Measurements from ENCODE around the gene VSTM2L. TPM values are rescaled to one million over a fixed set of nuclear protein-coding genes. Genes with fewer than 3 reads are reported as not detected.

Gene VSTM2L
- total and polyA plus RNA-seq, 2 of the 13 experiments (the other 11 are each of a cell fraction or from before 2014, with no cell fraction given), result not detected

GRCh38 chr20:37977786-37978185, 74.9 kb downstream of the VSTM2L start (continued):
- TF ChIP-seq, protein P1, sequence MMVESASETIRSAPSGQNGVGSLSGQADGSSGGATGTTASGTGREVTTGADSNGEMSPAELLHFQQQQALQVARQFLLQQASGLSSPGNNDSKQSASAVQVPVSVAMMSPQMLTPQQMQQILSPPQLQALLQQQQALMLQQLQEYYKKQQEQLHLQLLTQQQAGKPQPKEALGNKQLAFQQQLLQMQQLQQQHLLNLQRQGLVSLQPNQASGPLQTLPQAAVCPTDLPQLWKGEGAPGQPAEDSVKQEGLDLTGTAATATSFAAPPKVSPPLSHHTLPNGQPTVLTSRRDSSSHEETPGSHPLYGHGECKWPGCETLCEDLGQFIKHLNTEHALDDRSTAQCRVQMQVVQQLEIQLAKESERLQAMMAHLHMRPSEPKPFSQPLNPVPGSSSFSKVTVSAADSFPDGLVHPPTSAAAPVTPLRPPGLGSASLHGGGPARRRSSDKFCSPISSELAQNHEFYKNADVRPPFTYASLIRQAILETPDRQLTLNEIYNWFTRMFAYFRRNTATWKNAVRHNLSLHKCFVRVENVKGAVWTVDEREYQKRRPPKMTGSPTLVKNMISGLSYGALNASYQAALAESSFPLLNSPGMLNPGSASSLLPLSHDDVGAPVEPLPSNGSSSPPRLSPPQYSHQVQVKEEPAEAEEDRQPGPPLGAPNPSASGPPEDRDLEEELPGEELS (CRISPR knock-in tag; IDR thresholded peaks at IDR 0.05), result no peak
- no peak for TF ChIP-seq RFXAP (CRISPR knock-in tag; IDR thresholded peaks at IDR 0.05; ENCODE audit: borderline replicate concordance)
- TF ChIP-seq TGIF2 (CRISPR knock-in tag; IDR thresholded peaks at IDR 0.05), result no peak
- TF ChIP-seq, protein P2, sequence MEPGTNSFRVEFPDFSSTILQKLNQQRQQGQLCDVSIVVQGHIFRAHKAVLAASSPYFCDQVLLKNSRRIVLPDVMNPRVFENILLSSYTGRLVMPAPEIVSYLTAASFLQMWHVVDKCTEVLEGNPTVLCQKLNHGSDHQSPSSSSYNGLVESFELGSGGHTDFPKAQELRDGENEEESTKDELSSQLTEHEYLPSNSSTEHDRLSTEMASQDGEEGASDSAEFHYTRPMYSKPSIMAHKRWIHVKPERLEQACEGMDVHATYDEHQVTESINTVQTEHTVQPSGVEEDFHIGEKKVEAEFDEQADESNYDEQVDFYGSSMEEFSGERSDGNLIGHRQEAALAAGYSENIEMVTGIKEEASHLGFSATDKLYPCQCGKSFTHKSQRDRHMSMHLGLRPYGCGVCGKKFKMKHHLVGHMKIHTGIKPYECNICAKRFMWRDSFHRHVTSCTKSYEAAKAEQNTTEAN (CRISPR knock-in tag; conservative IDR thresholded peaks at IDR 0.05), result no peak
- TF ChIP-seq ZNF839 (CRISPR knock-in tag; IDR thresholded peaks at IDR 0.05; ENCODE audit: borderline replicate concordance), result no peak

GRCh38 chr20:37979021-37979985, 76.4 kb downstream of the VSTM2L start:
- no peak for DNase-seq (ENCODE audit: low spot score)
- CTCF ChIA-PET (ENCODE audit: low intra/inter-chr PET ratio, low total read pairs), result no interaction called here
- no peak for TF ChIP-seq TSC22D2 (CRISPR knock-in tag; IDR thresholded peaks at IDR 0.05; ENCODE audit: borderline replicate concordance)
- TF ChIP-seq ZFP36 (IDR thresholded peaks at IDR 0.05; ENCODE audit: borderline replicate concordance, low read depth, low read length, partially characterized antibody), result peak; percentile 73

More at GRCh38 chr20:37979021-37979985, 76.4 kb downstream of the VSTM2L start:
- FAIRE-seq (no peak), ATAC-seq (no peak)
- intact Hi-C loops (cut with micrococcal nuclease; ENCODE audit: unreplicated experiment) (no loop called here), in situ Hi-C loops (cut with HindIII; ENCODE audit: extremely low pct_ligation_motif_present, low pct_unique_long_range_greater_than_20kb) (no loop called here)
- no peak overlapping the region for H3K4me3 ChIP-seq (replicated peaks in 1 of 3; ENCODE audit: insufficient read depth in 1 of 3, low read depth in 2 of 3, low read length in 3 of 3)
- no peak overlapping the region for H3K4me2 ChIP-seq (ENCODE audit: low read depth, low read length)
- no peak overlapping the region for H3K9ac ChIP-seq (ENCODE audit: insufficient read depth, low read depth, low read length)
- no peaks in the 10 kb centered on the region for H3K79me2 ChIP-seq (ENCODE audit: insufficient read depth, low read length)
- no TSS peak for BruUV-seq (replicated peaks)
- H3K27ac ChIP-seq (ENCODE audit: extremely low read length, insufficient read depth, low read length), result no peak overlapping the region
- POLR2A ChIA-PET, result no interaction called here
- no peaks in the 10 kb centered on the region for H4K20me1 ChIP-seq (ENCODE audit: insufficient read depth, low read length)
- H3K4me1 ChIP-seq (ENCODE audit: insufficient read depth, low read length), result peaks cover 15% of the 10 kb centered on the region
- no peaks in the 10 kb centered on the region for H3K27me3 ChIP-seq (ENCODE audit: control insufficient read depth in 1 of 2, insufficient read depth in 2 of 2, low read length in 2 of 2)
- peaks cover 9 to 14% of the 10 kb centered on the region in 2 experiments for H3K36me3 ChIP-seq (replicated peaks in 1 of 2; ENCODE audit: control insufficient read depth in 1 of 2, insufficient read depth in 2 of 2, low read length in 2 of 2)
- H3K9me3 ChIP-seq (ENCODE audit: low read length), result no peaks in the 10 kb centered on the region
- H2AFZ ChIP-seq (ENCODE audit: low read length), result no peak overlapping the region
- 85% methylated on average over 16 of the region's 16 CpGs for WGBS (ENCODE audit: low lambda C conversion rate)

All from HepG2 (cell line).